ENCODE results near the gene PCYT1A.

DNA sequence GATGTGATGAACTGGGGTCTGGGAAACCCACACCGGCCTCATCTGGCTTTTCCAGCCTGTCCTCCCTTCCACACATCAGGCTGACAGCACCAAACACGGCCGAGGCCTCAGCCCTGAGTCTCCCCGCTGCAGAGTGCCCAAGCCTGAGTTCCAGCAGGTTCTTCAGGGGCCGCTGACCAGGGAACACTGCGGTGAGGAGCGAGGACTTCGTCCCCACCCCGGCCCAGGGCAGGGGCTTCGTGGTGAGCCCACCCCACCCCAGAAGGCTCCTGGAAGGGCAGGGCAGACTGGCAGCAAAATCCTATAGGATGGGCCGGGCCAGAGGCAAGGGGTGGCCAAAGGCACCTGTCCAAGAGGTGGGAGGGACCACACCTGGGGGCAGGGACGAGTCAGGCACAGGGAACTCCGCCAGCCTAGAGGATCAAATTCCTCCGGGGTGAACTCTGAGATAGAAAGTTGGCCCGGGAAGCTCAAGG is 71.4 kb downstream of the PCYT1A start, which contains the start of gene SLC51A:
- TF ChIP-seq EZH2 (IDR thresholded peaks at IDR 0.05; ENCODE audit: insufficient read depth, poor library complexity, severe bottlenecking) (no peak), EZH2phosphoT487 (IDR thresholded peaks at IDR 0.05; ENCODE audit: insufficient read depth, low read depth) (no peak)

Measured in GM23248 (cell line).